SH-SY5Y (cell line): ENCODE data around the gene GHRL.

Experiments used
- GATA2 ChIP-seq: IDR thresholded peaks from 2 replicates; pipeline ENCODE4 v1.6.1; 2011; ENCODE audit warnings: mild to moderate bottlenecking, low read depth, low read length
- GATA3 ChIP-seq: IDR thresholded peaks from 2 replicates; pipeline ENCODE4 v1.6.1; 2011; ENCODE audit warnings: low read depth, mild to moderate bottlenecking, low read length, moderate library complexity

GHRL gene

GRCh38 chr3:10253731-10254130 is 39.0 kb downstream of the GHRL start:
- TF ChIP-seq GATA3 (no peak), GATA2 (no peak)

- TF ChIP-seq GATA2 = no peak
Observed at GRCh38 chr3:10251006-10251405, 41.7 kb downstream of the GHRL start.

DNA sequence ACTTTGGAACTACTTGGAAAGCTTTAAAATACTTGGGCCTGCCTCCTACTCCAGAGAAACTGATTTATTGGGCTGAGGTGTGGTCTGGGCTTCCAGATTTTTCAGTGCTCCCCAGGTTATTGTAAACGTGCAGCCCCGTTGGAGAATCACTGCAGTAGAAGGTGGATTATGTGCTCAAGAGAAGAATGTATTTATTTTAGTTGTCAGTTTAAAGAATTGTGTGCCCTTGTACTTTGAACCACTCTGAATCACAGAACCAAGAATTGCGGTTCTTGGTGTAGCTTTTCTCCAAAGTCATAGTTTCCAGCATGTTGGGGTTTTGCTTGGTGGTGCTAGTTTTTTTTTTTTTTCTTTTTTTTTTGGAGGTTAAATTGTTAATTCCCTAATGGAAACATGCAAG is 42.9 kb downstream of the GHRL start:
- no peak for TF ChIP-seq GATA3

DNA sequence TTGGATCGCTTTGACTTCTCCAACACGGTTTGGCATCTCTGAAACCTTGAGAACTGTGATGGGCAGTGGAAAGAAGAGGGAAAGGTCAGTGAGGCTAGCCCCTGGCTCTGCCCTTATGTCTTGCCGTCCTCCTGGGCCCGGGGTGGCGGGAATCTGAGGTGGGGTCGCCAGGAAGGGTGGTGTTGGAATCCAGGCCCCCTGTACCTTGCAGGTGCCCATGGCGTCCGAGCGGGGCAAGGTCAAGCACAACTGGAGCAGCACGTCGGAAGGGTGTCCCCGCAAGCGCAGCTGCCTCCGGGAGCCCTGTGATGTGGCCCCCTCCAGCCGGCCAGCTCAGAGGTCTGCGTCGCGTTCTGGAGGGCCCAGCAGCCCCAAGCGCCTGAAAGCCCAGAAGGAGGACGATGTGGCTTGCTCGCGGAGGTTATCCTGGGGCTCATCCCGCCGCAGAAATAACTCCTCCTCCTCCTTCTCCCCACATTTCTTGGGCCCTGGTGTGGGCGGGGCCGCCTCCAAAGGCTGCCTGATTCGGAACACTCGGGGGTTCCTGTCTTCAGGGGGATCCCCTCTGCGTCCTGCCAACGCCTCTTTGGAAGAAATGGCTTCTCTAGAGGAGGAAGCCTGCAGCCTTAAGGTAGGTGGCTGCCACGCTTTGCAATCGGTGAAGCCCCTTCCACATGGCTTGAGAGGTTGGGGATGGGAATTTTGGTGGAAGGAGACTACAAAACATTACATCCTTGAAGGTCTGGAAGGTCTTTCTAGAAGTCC is 43.6 kb downstream of the GHRL start:
- TF ChIP-seq GATA2 (no peak), GATA3 (no peak)

DNA sequence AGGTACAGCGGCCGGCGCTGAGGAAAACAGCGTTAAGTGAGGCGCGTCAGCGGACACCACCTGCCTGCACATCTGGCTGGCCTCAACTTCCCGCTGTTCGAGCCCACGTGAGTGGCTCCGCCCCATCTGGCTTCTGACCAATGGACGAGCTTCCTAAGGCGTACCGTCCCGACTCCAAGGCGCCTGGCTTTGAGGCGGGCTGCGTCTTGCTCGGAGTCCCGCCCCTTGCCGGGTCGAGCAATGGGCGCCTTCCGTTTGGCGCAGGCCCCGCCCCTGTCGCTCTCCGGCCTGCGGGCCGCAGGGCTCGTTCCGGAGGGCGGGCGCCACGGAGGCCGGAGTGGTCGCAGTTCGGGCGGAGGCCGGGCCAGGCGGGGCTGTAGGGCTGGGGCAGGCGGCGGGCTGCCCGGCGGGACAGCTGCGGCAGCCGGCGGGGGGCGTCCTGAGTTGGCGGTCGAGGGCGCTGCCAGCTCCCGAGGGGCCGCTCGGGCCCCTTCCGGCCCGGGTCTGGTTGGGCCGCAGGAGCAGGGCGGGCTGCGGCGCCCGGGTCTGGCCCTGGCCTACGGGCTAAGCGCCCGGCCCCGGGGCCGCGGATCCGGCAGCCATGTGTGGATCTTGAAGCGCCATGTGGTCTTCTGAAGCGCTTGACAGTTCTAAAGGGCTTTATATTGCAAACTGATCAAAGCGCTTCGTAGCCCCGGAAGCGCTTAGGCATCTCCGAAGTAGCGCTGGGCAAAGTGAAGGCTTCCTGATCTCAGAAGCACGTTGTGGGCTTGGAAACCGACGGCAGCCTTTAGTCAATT is 44.4 kb downstream of the GHRL start, which contains the start of gene TATDN2:
Gene TATDN2 (plus strand): TSS at position 276 of the 800 bp plus-strand sequence. CDS start 742 bp downstream, outside the sequence.
- TF ChIP-seq GATA2 (no peak), GATA3 (no peak)

- TF ChIP-seq GATA2 (no peak), GATA3 (no peak)
Observed at GRCh38 chr3:10247679-10248183, 45.0 kb downstream of the GHRL start.

DNA sequence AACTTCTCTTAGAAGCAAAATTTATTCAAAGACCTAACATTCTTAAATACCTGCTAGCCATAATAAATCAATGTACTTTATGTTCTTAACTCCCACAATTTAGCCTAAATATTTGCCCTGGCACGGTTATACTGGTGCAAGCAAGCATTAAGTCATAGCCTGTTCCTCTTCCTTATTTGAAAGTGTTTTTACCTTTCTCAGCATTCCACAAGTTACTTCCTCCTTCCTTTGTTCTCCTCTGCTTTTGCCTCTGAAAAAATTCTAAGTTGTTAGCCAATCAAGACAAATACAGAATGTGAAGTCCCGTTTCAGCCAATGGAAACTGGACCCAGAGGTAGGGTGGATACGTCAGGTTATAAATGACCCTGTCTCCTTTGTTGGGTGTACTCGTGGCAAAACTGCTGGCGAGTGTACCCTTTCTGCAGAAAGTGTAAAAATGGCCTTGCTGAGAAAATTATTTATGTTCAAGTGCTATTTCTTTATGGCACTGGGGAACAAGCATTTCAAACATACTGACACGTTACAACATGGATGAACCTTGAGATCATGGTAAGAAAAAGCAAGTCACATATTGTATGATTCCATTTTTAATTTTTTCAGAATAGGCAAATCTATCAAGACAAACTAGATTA is 47.5 kb downstream of the GHRL start:
- TF ChIP-seq GATA2 (no peak), GATA3 (no peak)

DNA sequence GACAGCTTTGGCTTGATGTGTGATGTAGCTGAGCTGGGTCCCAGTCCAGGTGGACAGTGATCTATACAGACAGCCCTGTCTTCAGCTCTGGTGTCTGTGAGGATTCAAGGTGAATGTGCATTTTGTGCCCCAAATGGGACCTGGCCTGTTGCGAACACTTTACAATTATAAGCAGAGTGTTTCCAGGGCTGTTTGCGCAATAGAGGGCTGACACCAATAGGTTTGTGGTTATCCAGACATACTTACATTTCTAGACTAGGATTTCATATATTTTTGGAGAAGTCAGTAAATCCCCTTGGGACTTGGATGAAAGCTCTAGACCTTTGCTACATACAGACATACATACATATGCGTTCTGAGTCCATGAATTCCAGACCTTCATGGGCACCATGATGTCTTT is 48.7 kb downstream of the GHRL start:
- TF ChIP-seq GATA3 = no peak
- no peak for TF ChIP-seq GATA2

GRCh38 chr3:10242182-10243065 is 50.3 kb downstream of the GHRL start:
- TF ChIP-seq GATA2 (no peak), GATA3 (no peak)

- TF ChIP-seq GATA2 (no peak), GATA3 (no peak)
Observed at GRCh38 chr3:10240799-10241198, 51.9 kb downstream of the GHRL start.

GRCh38 chr3:10238345-10239183 is 54.2 kb downstream of the GHRL start:
- TF ChIP-seq GATA2 (no peak), GATA3 (no peak)
